Measurements from ENCODE around the gene SGMS1. TPM values are rescaled to one million over a fixed set of nuclear protein-coding genes. Genes with fewer than 3 reads are reported as not detected.
"Not testable (repeated sequence)": the region's sequence is repeated elsewhere in the genome, so short reads cannot be mapped to it uniquely, and the experiment has no call there.

Gene SGMS1
- total and polyA plus RNA-seq, 10 donors, result 5.9 to 84.3 (median 34.6) TPM

DNA sequence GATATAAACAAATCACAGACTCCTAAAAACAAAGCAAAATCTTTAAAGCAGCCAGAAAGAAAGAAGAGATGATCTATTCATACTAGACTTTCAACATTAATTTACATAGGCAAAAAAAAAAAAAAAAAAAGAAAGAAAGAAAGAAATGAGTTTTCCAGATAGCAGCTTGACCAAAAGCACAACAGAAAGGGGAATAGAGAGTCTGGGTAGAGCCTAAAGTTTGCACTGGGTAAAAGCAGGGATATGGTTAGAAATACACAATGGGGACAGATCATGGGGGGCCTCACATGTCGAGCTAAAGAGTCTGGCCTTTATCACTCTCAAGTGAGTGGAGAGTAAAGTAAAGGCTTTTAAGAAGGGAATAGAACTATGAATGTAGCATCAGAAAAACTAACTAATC is 169.8 kb downstream of the SGMS1 start:
- Histone ChIP-seq H3K27me3 (replicated peaks in 1 of 7) (no peaks in the 10 kb centered on the region), H3K4me1 (peaks cover 0 to 42% (median 9%) of the 10 kb centered on the region in 6 donors), H3K9me3 (no peaks in the 10 kb centered on the region), H3K4me3 (no peak overlapping the region), H3K36me3 (peaks cover 0 to 5% (median 0%) of the 10 kb centered on the region in 6 donors), H3K27ac (no peak overlapping the region)
- intact Hi-C loops (cut with DNase I; ENCODE audit: low total_unique reads), result no loop called here
- TF ChIP-seq POLR2AphosphoS5 (IDR thresholded peaks at IDR 0.05) (no peak), POLR2A (IDR thresholded peaks at IDR 0.05) (no peak)
- TF ChIP-seq, protein P1, sequence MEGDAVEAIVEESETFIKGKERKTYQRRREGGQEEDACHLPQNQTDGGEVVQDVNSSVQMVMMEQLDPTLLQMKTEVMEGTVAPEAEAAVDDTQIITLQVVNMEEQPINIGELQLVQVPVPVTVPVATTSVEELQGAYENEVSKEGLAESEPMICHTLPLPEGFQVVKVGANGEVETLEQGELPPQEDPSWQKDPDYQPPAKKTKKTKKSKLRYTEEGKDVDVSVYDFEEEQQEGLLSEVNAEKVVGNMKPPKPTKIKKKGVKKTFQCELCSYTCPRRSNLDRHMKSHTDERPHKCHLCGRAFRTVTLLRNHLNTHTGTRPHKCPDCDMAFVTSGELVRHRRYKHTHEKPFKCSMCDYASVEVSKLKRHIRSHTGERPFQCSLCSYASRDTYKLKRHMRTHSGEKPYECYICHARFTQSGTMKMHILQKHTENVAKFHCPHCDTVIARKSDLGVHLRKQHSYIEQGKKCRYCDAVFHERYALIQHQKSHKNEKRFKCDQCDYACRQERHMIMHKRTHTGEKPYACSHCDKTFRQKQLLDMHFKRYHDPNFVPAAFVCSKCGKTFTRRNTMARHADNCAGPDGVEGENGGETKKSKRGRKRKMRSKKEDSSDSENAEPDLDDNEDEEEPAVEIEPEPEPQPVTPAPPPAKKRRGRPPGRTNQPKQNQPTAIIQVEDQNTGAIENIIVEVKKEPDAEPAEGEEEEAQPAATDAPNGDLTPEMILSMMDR (IDR thresholded peaks at IDR 0.05 in 8 of 11, conservative IDR thresholded peaks at IDR 0.05 in 3 of 11), result no peak
- 63 to 93% (median 75%) methylated on average over 1 of the region's 1 CpG for WGBS, 5 donors
- DNase-seq, result no peak

DNA sequence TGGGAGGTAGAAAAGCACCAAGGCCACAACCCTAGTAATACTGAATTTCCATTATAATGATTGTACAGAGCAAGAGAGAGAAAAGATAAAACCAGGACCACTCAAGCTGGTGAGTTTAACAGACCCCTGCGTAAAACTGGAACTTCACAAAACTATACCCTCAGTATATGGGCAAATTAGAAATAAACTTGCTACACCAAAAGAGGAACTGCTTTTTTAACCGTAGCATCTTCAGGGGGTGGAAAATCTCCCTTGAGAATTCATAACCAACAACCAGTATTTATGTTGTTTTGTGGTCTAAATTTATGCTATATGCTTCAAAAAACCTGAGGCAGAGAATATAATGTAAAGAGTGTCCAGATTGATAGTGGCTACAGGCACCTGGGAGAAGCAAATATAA is 171.2 kb downstream of the SGMS1 start:
- Histone ChIP-seq H3K9me3 (no peaks in the 10 kb centered on the region), H3K27ac (no peak overlapping the region), H3K4me1 (peaks cover 0 to 46% (median 11%) of the 10 kb centered on the region in 6 donors), H3K4me3 (no peak overlapping the region), H3K36me3 (peaks cover 0 to 3% (median 0%) of the 10 kb centered on the region in 6 donors), H3K27me3 (replicated peaks in 1 of 7) (no peaks in the 10 kb centered on the region)
- intact Hi-C loops (cut with DNase I; ENCODE audit: low total_unique reads), result no loop called here
- TF ChIP-seq POLR2A (IDR thresholded peaks at IDR 0.05) (no peak), POLR2AphosphoS5 (IDR thresholded peaks at IDR 0.05) (no peak)
- TF ChIP-seq, protein P1 (IDR thresholded peaks at IDR 0.05 in 8 of 11, conservative IDR thresholded peaks at IDR 0.05 in 3 of 11), result no peak
- DNase-seq, result no peak
- 49 to 63% (median 57%) methylated on average over 2 of the region's 2 CpGs for WGBS, 5 donors

DNA sequence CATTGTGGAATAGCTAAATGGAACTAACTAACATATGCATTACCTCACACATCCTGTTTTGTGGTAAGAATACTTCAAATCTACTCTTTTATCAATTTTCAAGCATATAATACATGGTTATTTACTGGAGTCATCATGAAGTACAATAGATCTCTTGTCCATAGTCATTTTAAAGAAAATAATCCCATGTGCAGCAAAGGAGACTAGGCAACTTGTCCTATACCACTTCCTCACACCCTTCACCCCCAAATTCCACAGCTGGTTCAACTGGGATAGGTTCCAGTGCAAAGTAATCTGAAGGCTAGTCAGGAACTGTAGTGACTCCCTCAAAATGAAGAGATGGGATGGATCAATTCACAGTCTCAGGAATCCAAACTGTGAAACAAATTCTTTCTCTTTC is 176.1 kb downstream of the SGMS1 start:
- intact Hi-C loops (cut with DNase I; ENCODE audit: low total_unique reads), result no loop called here
- Histone ChIP-seq H3K9me3 (peaks cover 0 to 11% (median 0%) of the 10 kb centered on the region in 8 donors), H3K27me3 (replicated peaks in 1 of 7) (no peaks in the 10 kb centered on the region), H3K4me3 (no peak overlapping the region), H3K36me3 (no peaks in the 10 kb centered on the region), H3K4me1 (peaks cover 0 to 28% (median 8%) of the 10 kb centered on the region in 6 donors), H3K27ac (no peak overlapping the region)
- TF ChIP-seq POLR2AphosphoS5 (IDR thresholded peaks at IDR 0.05), result no peak
- TF ChIP-seq POLR2A (IDR thresholded peaks at IDR 0.05), result no peak
- TF ChIP-seq, protein P1 (IDR thresholded peaks at IDR 0.05 in 8 of 11, conservative IDR thresholded peaks at IDR 0.05 in 3 of 11), result no peak
- DNase-seq, result no peak

DNA sequence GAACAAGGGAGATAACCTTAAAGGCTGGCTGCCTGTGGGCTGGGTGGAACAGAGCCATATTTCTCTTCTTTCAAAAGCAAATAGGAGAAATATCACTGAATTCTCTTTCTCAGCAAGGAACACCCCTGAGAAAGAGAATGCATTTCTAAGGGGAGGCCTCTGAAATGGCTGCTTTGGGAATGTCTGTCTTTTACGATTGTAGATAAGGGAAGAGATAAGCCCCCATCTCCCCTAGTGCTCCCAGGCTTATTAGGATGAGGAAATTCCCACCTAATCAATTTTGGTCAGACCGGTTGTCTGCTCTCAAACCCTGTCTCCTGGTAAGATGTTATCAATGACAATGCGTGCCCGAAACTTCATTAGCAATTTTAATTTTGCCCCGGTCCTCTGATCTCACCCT is 178.0 kb downstream of the SGMS1 start:
- Histone ChIP-seq H3K4me1 (peaks cover 0 to 18% (median 3%) of the 10 kb centered on the region in 6 donors), H3K9me3 (peaks cover 0 to 11% (median 0%) of the 10 kb centered on the region in 8 donors)
- H3K27ac ChIP-seq; intact Hi-C loops (cut with DNase I; ENCODE audit: low total_unique reads); H3K4me3 ChIP-seq; H3K36me3 ChIP-seq; H3K27me3 ChIP-seq (replicated peaks in 1 of 7); DNase-seq: not testable (repeated sequence)
- 87 to 99% (median 97%) methylated on average over 5 of the region's 5 CpGs for WGBS, 5 donors

DNA sequence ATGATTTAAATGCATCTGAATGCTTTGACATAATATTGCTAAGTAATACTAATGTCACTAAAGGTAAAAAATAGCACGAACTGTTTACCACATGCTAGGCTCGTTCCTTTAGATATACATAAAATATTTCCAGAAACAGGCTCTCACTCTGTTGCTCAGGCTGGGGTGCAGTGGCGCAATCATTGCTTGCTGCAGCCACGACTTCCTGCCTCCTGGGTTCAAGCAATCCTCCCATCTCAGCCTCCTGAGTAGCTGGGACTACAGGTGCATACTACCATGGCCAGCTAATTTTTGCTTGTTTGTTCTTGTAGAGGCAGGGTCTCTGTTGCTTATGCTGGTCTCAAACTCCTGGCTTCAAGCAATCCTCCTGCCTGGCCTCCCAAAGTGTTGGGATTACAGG is 183.3 kb downstream of the SGMS1 start:
- intact Hi-C loops (cut with DNase I; ENCODE audit: low total_unique reads), result no loop called here
- H3K4me1 ChIP-seq, result peaks cover 0 to 14% (median 0%) of the 10 kb centered on the region in 6 donors
- H3K9me3 ChIP-seq, result no peaks in the 10 kb centered on the region
- no peak for TF ChIP-seq POLR2A (IDR thresholded peaks at IDR 0.05)
- TF ChIP-seq, protein P1 (IDR thresholded peaks at IDR 0.05 in 8 of 11, conservative IDR thresholded peaks at IDR 0.05 in 3 of 11), result no peak
- no peak for TF ChIP-seq POLR2AphosphoS5 (IDR thresholded peaks at IDR 0.05)
- no peak overlapping the region for H3K4me3 ChIP-seq
- H3K36me3 ChIP-seq, result no peaks in the 10 kb centered on the region
- H3K27me3 ChIP-seq (replicated peaks in 1 of 7), result no peaks in the 10 kb centered on the region
- no peak overlapping the region for H3K27ac ChIP-seq
- WGBS, 5 donors, result 60 to 80% (median 75%) methylated on average over 4 of the region's 4 CpGs
- no peak for DNase-seq
